Esophagus (tissue), 2 donors: ENCODE results near the gene AGPAT4. TPM values are rescaled to one million over a fixed set of nuclear protein-coding genes. Genes with fewer than 3 reads are reported as not detected.

Source experiments
- H3K27ac ChIP-seq, 2 donors: one replicate each; pipeline ENCODE4 v1.5.1; 2013; ENCODE audit warnings: low read depth in 2 of 2, mild to moderate bottlenecking in 2 of 2, inconsistent platforms in 1 of 2, low read length in 1 of 2, moderate library complexity in 1 of 2
- H3K27me3 ChIP-seq, 2 donors: one replicate each; pipeline ENCODE4 v1.6.1; 2013; ENCODE audit warnings: low read length in 2 of 2, control low read depth in 1 of 2, mild to moderate bottlenecking in 1 of 2; ENCODE audit not compliant: insufficient read depth in 2 of 2, control insufficient read depth in 1 of 2
- H3K36me3 ChIP-seq, 2 donors: one replicate each; pipeline ENCODE4 v1.6.1; 2013; ENCODE audit warnings: low read length in 1 of 2; ENCODE audit not compliant: control insufficient read depth in 2 of 2, insufficient read depth in 2 of 2
- H3K4me1 ChIP-seq, 2 donors: one replicate each; pipeline ENCODE4 v1.6.1; 2013; ENCODE audit warnings: low read length in 1 of 2; ENCODE audit not compliant: control insufficient read depth in 2 of 2, insufficient read depth in 2 of 2
- H3K4me3 ChIP-seq, 2 donors: one replicate each; pipeline ENCODE4 v1.5.1; 2013; ENCODE audit warnings: low read length in 2 of 2, mild to moderate bottlenecking in 2 of 2, low read depth in 1 of 2, moderate library complexity in 1 of 2
- H3K9me3 ChIP-seq, 2 donors: one replicate each; pipeline ENCODE4 v1.6.1; 2013; ENCODE audit warnings: mild to moderate bottlenecking in 2 of 2, low read depth in 1 of 2, low read length in 1 of 2, moderate library complexity in 1 of 2; ENCODE audit not compliant: control insufficient read depth in 2 of 2, insufficient read depth in 1 of 2
- WGBS, 2 donors: extraction: QIAGEN DNeasy Blood & Tissue Kit; methylation state at CpG; one replicate each; pipeline ENCODE4 v1.1.7; 2013; 5-methylcytosine and 5-hydroxymethylcytosine counted together
- polyA plus RNA-seq, 2 donors: library from polyadenylated mRNA; stranded (reverse); fragments of 200-250 nt; gene quantifications; one replicate each; pipeline ENCODE4 v1.2.3, GENCODE V29; 2013
- donor health status: healthy with polysubstance abuse.
- donor health status: Bipolar disorder and iron deficiency.

AGPAT4 gene
- polyA plus RNA-seq, 2 donors, result 1.4 to 2.0 TPM

- no peaks in the 10 kb centered on the region for H3K4me1 ChIP-seq
- peaks cover 11 to 32% of the 10 kb centered on the region in 2 donors for H3K36me3 ChIP-seq
- H3K27me3 ChIP-seq, result no peaks in the 10 kb centered on the region
- 88 to 93% methylated on average over 5 of the region's 5 CpGs for WGBS, 2 donors
- no peak overlapping the region for H3K27ac ChIP-seq
- H3K4me3 ChIP-seq, result no peak overlapping the region
- H3K9me3 ChIP-seq, result no peaks in the 10 kb centered on the region
Observed at GRCh38 chr6:161085246-161085645, 188.6 kb downstream of the AGPAT4 start.

GRCh38 chr6:161082215-161082614, 191.6 kb downstream of the AGPAT4 start:
- Histone ChIP-seq H3K9me3 (no peaks in the 10 kb centered on the region), H3K4me3 (no peak overlapping the region), H3K27ac (no peak overlapping the region), H3K36me3 (peaks cover 11 to 30% of the 10 kb centered on the region in 2 donors), H3K4me1 (no peaks in the 10 kb centered on the region), H3K27me3 (no peaks in the 10 kb centered on the region)
- WGBS, 2 donors, result 83 to 92% methylated on average over 2 of the region's 2 CpGs

- Histone ChIP-seq H3K4me1 (no peaks in the 10 kb centered on the region), H3K27me3 (no peaks in the 10 kb centered on the region), H3K27ac (no peak overlapping the region), H3K9me3 (no peaks in the 10 kb centered on the region), H3K36me3 (peaks cover 8 to 28% of the 10 kb centered on the region in 2 donors), H3K4me3 (no peak overlapping the region)
- WGBS, 2 donors, result 90 to 94% methylated on average over 12 of the region's 12 CpGs
Observed at GRCh38 chr6:161080263-161080970, 193.4 kb downstream of the AGPAT4 start.
